Testis (tissue), 3 donors: ENCODE data around the gene HECW1. TPM values are rescaled to one million over a fixed set of nuclear protein-coding genes. Genes with fewer than 3 reads are reported as not detected.

Experiments used
- DNase-seq: peaks from one replicate; pipeline ENCODE4 v3.0.0-alpha.2; 2019
- H3K27ac ChIP-seq, 2 donors: fragments of 200-600 bp; sonication (generic); one replicate each; pipeline ENCODE4 v1.5.1; 2019
- H3K27me3 ChIP-seq: fragments of 200-600 bp; sonication (generic); one replicate; pipeline ENCODE4 v1.5.1; 2019
- H3K36me3 ChIP-seq: fragments of 200-600 bp; sonication (generic); one replicate; pipeline ENCODE4 v1.5.1; 2017; ENCODE audit warnings: low read depth; ENCODE audit errors: missing control alignments
- H3K4me1 ChIP-seq: fragments of 200-600 bp; sonication (generic); one replicate; pipeline ENCODE4 v1.5.1; 2019
- H3K4me3 ChIP-seq, 2 donors: fragments of 200-600 bp; sonication (generic); one replicate each; pipeline ENCODE4 v1.5.1; 2017 to 2019
- H3K9me3 ChIP-seq: fragments of 200-600 bp; sonication (generic); one replicate; pipeline ENCODE4 v1.5.1; 2017
- POLR2A ChIP-seq: fragments of 450-650 bp; IDR thresholded peaks from one replicate; pipeline ENCODE4 v1.6.1; 2017; ENCODE audit warnings: antibody characterized with exemption, mild to moderate bottlenecking, moderate library complexity
- whole genome bisulfite sequencing, 2 donors: methylation state at CpG; one replicate each; pipeline ENCODE4 v1.1.5; 2018; 5-methylcytosine and 5-hydroxymethylcytosine counted together
- intact Hi-C: fragments of 100-400 bp; cut with DNase I; formaldehyde crosslinking; loops from one replicate; pipeline ENCODE4 v1.15.1; 2023; ENCODE audit warnings: low total_unique reads
- polyA plus RNA-seq: library from polyadenylated mRNA; stranded (reverse); fragments of 350-450 nt; fragmentation: Illumina TruSeq; extraction: RNeasy Lipid Tissue Mini Kit (QIAGEN cat#74804); gene quantifications from one replicate; pipeline ENCODE4 v1.2.3, GENCODE V29; 2014; ENCODE audit warnings: low read depth, low replicate concordance; ENCODE audit not compliant: insufficient read depth
- total RNA-seq, 2 donors: library from RNA; depleted of rRNA; stranded (reverse); fragments of >200 nt; gene quantifications; one replicate each; pipeline ENCODE4 v1.2.3, GENCODE V29; 2016
- TF ChIP-seq, protein P1 (sequence below), 3 experiments: fragments of 450-650 bp in 2 of 3; fragments of 200-600 bp in 1 of 3; sonication (generic) in 1 of 3; IDR thresholded peaks; one replicate each; pipeline ENCODE4 v1.5.1; 2016 to 2019; ENCODE audit warnings: antibody characterized with exemption in 3 of 3, mild to moderate bottlenecking in 2 of 3, moderate library complexity in 1 of 3

Gene HECW1
- total and polyA plus RNA-seq, 3 donors from 2014 or later, result 3.2 to 14.5 (median 5.0) TPM

DNA sequence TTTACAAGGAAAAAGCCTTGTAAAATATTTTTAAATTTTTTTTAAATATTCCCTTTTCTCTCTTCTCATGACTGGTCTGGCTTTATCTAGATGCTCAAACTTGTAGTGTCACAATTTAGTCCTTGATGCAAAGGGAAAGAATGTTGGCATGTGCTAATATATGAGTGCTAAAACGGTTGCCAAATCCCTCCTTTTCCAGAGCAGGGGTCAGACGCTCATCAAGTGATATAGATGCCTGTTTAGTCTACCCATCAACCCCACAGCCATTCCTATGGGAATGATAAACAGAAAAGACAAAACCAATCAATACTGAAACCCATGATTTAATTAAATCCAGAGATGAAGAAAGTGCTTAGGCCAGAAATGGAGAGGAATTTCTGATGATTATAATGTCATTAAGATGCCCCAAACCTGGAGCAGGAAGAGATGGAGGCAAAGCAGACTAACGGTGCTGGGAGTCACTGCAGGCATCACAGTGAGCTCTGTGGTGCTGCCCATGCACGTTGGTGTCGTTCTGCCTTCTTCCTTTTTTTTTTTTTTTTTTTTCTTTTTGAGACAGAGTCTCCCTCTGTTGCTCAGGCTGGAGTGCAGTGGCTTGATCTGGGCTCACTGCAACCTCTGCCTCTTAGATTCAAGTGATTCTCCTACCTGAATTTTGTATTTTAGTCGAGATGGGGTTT, 260.4 kb downstream of the HECW1 start:
- H3K4me3 ChIP-seq, result no peak overlapping the region
- intact Hi-C loops, result no loop called here
- DNase-seq, result no peak
- H3K27me3 ChIP-seq, result no peaks in the 10 kb centered on the region
- no peaks in the 10 kb centered on the region for H3K4me1 ChIP-seq
- no peak for TF ChIP-seq POLR2A
- TF ChIP-seq, protein P1, sequence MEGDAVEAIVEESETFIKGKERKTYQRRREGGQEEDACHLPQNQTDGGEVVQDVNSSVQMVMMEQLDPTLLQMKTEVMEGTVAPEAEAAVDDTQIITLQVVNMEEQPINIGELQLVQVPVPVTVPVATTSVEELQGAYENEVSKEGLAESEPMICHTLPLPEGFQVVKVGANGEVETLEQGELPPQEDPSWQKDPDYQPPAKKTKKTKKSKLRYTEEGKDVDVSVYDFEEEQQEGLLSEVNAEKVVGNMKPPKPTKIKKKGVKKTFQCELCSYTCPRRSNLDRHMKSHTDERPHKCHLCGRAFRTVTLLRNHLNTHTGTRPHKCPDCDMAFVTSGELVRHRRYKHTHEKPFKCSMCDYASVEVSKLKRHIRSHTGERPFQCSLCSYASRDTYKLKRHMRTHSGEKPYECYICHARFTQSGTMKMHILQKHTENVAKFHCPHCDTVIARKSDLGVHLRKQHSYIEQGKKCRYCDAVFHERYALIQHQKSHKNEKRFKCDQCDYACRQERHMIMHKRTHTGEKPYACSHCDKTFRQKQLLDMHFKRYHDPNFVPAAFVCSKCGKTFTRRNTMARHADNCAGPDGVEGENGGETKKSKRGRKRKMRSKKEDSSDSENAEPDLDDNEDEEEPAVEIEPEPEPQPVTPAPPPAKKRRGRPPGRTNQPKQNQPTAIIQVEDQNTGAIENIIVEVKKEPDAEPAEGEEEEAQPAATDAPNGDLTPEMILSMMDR (IDR thresholded peaks at IDR 0.05), result no peak
- no peaks in the 10 kb centered on the region for H3K36me3 ChIP-seq
- H3K9me3 ChIP-seq, result no peaks in the 10 kb centered on the region
- WGBS, 2 donors, result 36 to 45% methylated on average over 6 of the region's 6 CpGs
- no peak overlapping the region for H3K27ac ChIP-seq

DNA sequence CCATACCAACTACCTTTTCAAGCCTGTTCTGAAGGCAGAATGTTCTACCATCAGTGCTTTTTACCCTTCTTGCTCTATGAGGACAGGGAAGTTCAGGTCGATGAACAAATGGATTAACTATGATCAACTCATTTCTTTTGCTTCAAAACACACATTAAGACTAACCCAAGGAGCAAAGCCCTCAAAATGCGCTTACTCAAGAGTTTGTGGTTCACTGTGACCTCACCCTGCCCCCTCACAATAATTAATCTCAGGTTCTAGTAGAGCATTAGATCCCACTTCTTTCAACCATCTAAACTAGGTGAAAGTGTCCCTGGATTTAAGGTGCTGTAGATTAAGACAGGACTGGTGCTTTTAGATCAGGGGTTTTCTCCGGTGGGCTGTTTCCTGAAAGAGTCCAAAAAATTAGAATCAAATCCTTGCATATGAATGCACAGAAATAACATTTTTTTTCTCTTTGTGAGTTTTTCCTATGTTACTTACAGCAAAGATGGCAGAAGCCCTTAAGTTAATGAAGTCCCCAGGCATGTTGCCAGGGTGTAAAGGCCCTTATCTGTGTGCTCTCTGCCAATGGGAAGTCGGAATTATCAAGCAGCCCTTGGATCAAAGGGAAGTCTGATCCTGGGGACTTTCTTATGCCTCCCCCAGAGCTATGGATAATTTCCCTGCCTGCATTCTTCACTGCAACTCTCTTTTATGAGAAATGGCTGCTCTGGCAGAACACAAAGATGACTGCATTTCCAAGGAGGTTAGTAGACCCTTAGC, 264.9 kb downstream of the HECW1 start:
- DNase-seq, result no peak
- Histone ChIP-seq H3K4me1 (no peaks in the 10 kb centered on the region), H3K9me3 (no peaks in the 10 kb centered on the region), H3K27me3 (no peaks in the 10 kb centered on the region), H3K27ac (no peak overlapping the region), H3K4me3 (no peak overlapping the region), H3K36me3 (no peaks in the 10 kb centered on the region)
- 73 to 75% methylated on average over 4 of the region's 4 CpGs for WGBS, 2 donors
- intact Hi-C loops, result no loop called here
- TF ChIP-seq, protein P1 (IDR thresholded peaks at IDR 0.05), result no peak
- TF ChIP-seq POLR2A, result no peak

DNA sequence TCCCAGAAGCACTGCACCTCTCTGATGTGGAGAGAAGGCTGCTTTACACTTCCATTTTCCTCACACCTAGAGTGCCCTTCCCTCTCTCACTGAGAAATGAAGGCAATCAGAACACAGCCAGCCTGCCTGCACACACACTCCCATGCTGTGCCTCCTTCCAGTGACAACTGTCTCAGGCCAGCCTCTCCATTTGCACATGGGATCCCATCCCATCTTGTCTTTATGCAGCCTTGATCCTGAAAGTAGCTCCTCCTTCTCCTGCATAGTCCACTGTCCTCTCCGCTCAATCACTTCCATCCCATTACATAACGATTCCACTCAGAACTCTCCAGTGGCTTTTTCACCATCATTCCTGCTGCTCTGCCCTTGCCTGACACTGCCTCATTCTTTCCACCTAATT, 266.8 kb downstream of the HECW1 start:
- TF ChIP-seq, protein P1 (IDR thresholded peaks at IDR 0.05), result no peak
- no peak for TF ChIP-seq POLR2A
- no peak for DNase-seq
- no peaks in the 10 kb centered on the region for H3K27me3 ChIP-seq
- 75 to 90% methylated on average over 2 of the region's 2 CpGs for WGBS, 2 donors
- H3K4me3 ChIP-seq, result no peak overlapping the region
- no peaks in the 10 kb centered on the region for H3K4me1 ChIP-seq
- H3K27ac ChIP-seq, result no peak overlapping the region
- H3K36me3 ChIP-seq, result no peaks in the 10 kb centered on the region
- no peaks in the 10 kb centered on the region for H3K9me3 ChIP-seq
- intact Hi-C loops, result no loop called here

DNA sequence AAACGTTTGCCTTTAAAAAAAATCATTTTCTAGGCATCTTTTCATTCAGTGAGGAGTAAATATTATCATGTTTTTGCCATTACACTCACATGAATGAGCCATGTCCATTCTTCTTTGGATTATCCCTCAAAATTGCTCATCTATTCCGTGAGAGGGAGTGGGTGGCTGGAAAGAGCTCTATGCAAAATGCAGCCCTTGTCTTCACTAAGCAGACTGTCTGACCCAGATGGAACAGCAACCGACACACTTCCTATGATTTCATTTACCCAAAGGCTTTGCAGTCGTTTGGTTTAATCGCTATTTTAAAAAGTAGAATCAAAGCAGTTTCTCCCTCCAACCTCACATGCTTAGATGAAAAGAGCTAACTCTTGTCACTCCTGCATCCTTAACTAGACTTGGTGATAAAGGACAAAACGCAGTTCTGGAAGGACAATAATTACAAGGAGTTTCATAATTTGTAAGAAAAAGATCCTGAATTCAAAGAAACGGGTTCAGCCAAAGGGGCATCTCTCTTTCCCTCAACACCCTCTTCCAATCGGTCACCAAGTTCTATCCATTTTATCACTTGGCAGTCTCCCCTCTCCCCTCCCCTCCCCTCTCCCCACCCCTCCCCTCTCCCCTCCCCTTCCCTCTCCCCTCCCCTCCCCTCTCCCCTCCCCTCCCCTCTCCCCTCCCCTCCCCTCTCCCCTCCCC, 272.3 kb downstream of the HECW1 start:
- Histone ChIP-seq H3K9me3 (no peaks in the 10 kb centered on the region), H3K4me3 (no peak overlapping the region), H3K4me1 (no peaks in the 10 kb centered on the region), H3K36me3 (no peaks in the 10 kb centered on the region), H3K27me3 (no peaks in the 10 kb centered on the region), H3K27ac (no peak overlapping the region)
- WGBS, 2 donors, result 71 to 75% methylated on average over 8 of the region's 8 CpGs
- DNase-seq, result no peak
- intact Hi-C loops, result no loop called here
- no peak for TF ChIP-seq POLR2A
- TF ChIP-seq, protein P1 (IDR thresholded peaks at IDR 0.05), result no peak
